SHP77 treated with DMSO at 0.1 percent for 48 hours (cell line): ENCODE results near the gene NEDD4L.
"Not testable (repeated sequence)": the region's sequence is repeated elsewhere in the genome, so short reads cannot be mapped to it uniquely, and the experiment has no call there.

Source experiments
- DNase-seq: peaks from one replicate; lab custom pipeline; 2025; lab: John Stamatoyannopoulos, UW

Gene NEDD4L

GRCh38 chr18:58426611-58427010 lies 382.6 kb downstream of the NEDD4L start:
- no peak for DNase-seq

- DNase-seq, result no peak
Measured at GRCh38 chr18:58427321-58427720, 383.3 kb downstream of the NEDD4L start.

GRCh38 chr18:58429442-58429841 lies 385.4 kb downstream of the NEDD4L start:
- DNase-seq, result no peak

GRCh38 chr18:58431215-58431614 lies 387.2 kb downstream of the NEDD4L start:
- DNase-seq, result no peak

- no peak for DNase-seq
Measured at GRCh38 chr18:58432050-58432727, 388.2 kb downstream of the NEDD4L start.

- not testable (repeated sequence) for DNase-seq
Measured at GRCh38 chr18:58435221-58436005, 391.4 kb downstream of the NEDD4L start.

GRCh38 chr18:58438161-58438957 lies 394.3 kb downstream of the NEDD4L start:
- no peak for DNase-seq

GRCh38 chr18:58438958-58439300 lies 394.9 kb downstream of the NEDD4L start:
- no peak for DNase-seq

- DNase-seq, result no peak
Measured at GRCh38 chr18:58443671-58444070, 399.6 kb downstream of the NEDD4L start.

GRCh38 chr18:58446391-58447060 lies 402.5 kb downstream of the NEDD4L start:
- DNase-seq, result no peak

GRCh38 chr18:58447402-58448095 lies 403.5 kb downstream of the NEDD4L start:
- no peak for DNase-seq

GRCh38 chr18:58449464-58449863 lies 405.4 kb downstream of the NEDD4L start:
- no peak for DNase-seq
